ENCODE results near the gene ZNF577.
"Not testable (repeated sequence)": the region's sequence is repeated elsewhere in the genome, so short reads cannot be mapped to it uniquely, and the experiment has no call there.

Gene ZNF577

DNA sequence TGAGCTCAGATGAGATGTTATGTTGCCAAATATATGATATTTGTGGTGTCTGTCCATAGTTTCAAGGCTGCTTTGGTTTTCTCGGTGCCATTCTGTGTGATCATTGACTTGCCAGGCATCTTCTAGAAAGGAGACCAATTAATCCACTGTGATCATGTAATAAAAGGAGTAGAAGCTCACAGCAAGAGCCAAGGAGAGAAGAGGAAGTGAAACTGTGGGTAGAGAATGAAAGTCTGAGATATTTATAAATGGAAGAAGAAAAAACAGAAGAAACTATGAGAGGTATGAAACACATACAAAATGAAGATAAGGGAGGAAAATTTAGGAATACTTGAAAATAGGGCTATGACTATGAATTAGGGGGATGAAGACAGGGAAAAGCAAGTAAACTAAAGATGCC is 28.4 kb upstream of the ZNF577 start:
- no peak overlapping the region for H2BK15ac ChIP-seq (ENCODE audit: low read length)
- no peaks in the 10 kb centered on the region for H3K4me1 ChIP-seq (ENCODE audit: control insufficient read depth in 2 of 2, insufficient read depth in 1 of 2, low read depth in 1 of 2, low read length in 2 of 2)
- H3K9me3 ChIP-seq (replicated peaks in 1 of 2; ENCODE audit: control insufficient read depth in 2 of 2, insufficient read depth in 1 of 2, low read depth in 1 of 2, low read length in 2 of 2): peaks cover 24 to 56% of the 10 kb centered on the region in 2 donors
- no peak overlapping the region for H3K27ac ChIP-seq (replicated peaks; ENCODE audit: low read length)
- H3K4me2 ChIP-seq (ENCODE audit: insufficient read depth, low read length, poor library complexity, severe bottlenecking): no peak overlapping the region
- no peaks in the 10 kb centered on the region for H3K27me3 ChIP-seq (ENCODE audit: control insufficient read depth in 3 of 3, insufficient read depth in 3 of 3, low read depth in 1 of 3, low read length in 3 of 3)
- no peak overlapping the region for H3K4ac ChIP-seq (ENCODE audit: low read length)
- no peak overlapping the region for H2AFZ ChIP-seq (ENCODE audit: low read length)
- H2BK12ac ChIP-seq (ENCODE audit: low read length): no peak overlapping the region
- H2BK5ac ChIP-seq (ENCODE audit: low read length): no peak overlapping the region
- H3K18ac ChIP-seq (ENCODE audit: low read length): no peak overlapping the region
- no peak overlapping the region for H2AK5ac ChIP-seq (ENCODE audit: low read depth, low read length)
- DNase-seq (ENCODE audit: low spot score): no peak
- H4K8ac ChIP-seq (ENCODE audit: low read depth, low read length): no peak overlapping the region
- no peak overlapping the region for H3K9ac ChIP-seq (ENCODE audit: low read depth, low read length, poor library complexity)
- H3K79me1 ChIP-seq (ENCODE audit: low read depth, low read length): no peaks in the 10 kb centered on the region
- H2BK120ac ChIP-seq (ENCODE audit: low read depth, low read length): no peak overlapping the region
- no peak overlapping the region for H3K23ac ChIP-seq (ENCODE audit: low read depth, low read length, poor library complexity)
- WGBS, 2 donors (ENCODE audit: extremely low coverage in 2 of 2, insufficient read length in 2 of 2, insufficient replicate concordance in 1 of 2): no CpG with 5 or more reads among the region's 1 CpG
- H3K36me3 ChIP-seq (replicated peaks in 1 of 2; ENCODE audit: control insufficient read depth in 2 of 2, insufficient read depth in 2 of 2, low read length in 2 of 2): no peaks in the 10 kb centered on the region
- no peak overlapping the region for H4K91ac ChIP-seq (ENCODE audit: low read depth, low read length, poor library complexity)
- H3K4me3 ChIP-seq (ENCODE audit: low read length in 2 of 2): no peak overlapping the region
- no peak overlapping the region for H3K14ac ChIP-seq (ENCODE audit: low read length)

DNA sequence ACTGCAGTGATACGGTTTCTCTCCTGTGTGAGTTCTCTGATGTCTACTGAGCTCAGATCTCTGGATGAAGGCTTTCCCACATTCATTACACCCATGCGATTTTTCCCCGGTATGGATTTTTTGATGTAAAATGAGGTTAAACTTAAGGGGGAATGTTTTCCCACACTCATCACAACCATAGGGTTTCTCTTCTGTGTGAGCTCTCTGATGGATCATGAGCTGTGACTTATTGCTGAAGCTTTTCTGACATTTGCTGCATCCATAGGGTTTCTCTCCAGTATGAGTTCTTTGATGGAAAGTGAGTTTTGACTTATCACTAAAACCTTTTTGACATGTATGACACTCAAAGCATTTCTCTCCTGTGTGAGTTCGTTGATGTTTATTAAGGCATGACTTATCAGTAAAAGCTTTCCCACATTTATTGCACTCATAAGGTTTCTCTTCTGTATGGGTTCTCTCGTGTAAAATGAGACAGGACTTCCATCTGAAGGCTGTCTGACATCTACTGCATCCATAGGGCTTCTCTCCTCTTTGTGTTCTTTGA is 27.6 kb upstream of the ZNF577 start:
- Histone ChIP-seq H3K9me3 (replicated peaks in 1 of 2; ENCODE audit: control insufficient read depth in 2 of 2, insufficient read depth in 1 of 2, low read depth in 1 of 2, low read length in 2 of 2) (peaks cover 21 to 50% of the 10 kb centered on the region in 2 donors), H2BK12ac (ENCODE audit: low read length) (no peak overlapping the region), H3K23ac (ENCODE audit: low read depth, low read length, poor library complexity) (no peak overlapping the region), H3K4me3 (ENCODE audit: low read length in 2 of 2) (no peak overlapping the region), H2AK5ac (ENCODE audit: low read depth, low read length) (no peak overlapping the region), H3K79me1 (ENCODE audit: low read depth, low read length) (no peaks in the 10 kb centered on the region), H2BK120ac (ENCODE audit: low read depth, low read length) (no peak overlapping the region), H2BK15ac (ENCODE audit: low read length) (no peak overlapping the region), H3K36me3 (replicated peaks in 1 of 2; ENCODE audit: control insufficient read depth in 2 of 2, insufficient read depth in 2 of 2, low read length in 2 of 2) (no peaks in the 10 kb centered on the region), H3K9ac (ENCODE audit: low read depth, low read length, poor library complexity) (no peak overlapping the region), H3K27me3 (ENCODE audit: control insufficient read depth in 3 of 3, insufficient read depth in 3 of 3, low read depth in 1 of 3, low read length in 3 of 3) (no peaks in the 10 kb centered on the region), H3K14ac (ENCODE audit: low read length) (no peak overlapping the region), H3K4me1 (ENCODE audit: control insufficient read depth in 2 of 2, insufficient read depth in 1 of 2, low read depth in 1 of 2, low read length in 2 of 2) (no peaks in the 10 kb centered on the region), H4K91ac (ENCODE audit: low read depth, low read length, poor library complexity) (no peak overlapping the region), H4K8ac (ENCODE audit: low read depth, low read length) (no peak overlapping the region), H3K27ac (replicated peaks; ENCODE audit: low read length) (no peak overlapping the region), H3K18ac (ENCODE audit: low read length) (no peak overlapping the region), H2AFZ (ENCODE audit: low read length) (no peak overlapping the region), H3K4me2 (ENCODE audit: insufficient read depth, low read length, poor library complexity, severe bottlenecking) (no peak overlapping the region), H2BK5ac (ENCODE audit: low read length) (no peak overlapping the region), H3K4ac (ENCODE audit: low read length) (no peak overlapping the region)
- DNase-seq (ENCODE audit: low spot score): no peak
- no CpG with 5 or more reads among the region's 5 CpGs for WGBS, 2 donors (ENCODE audit: extremely low coverage in 2 of 2, insufficient read length in 2 of 2, insufficient replicate concordance in 1 of 2)

DNA sequence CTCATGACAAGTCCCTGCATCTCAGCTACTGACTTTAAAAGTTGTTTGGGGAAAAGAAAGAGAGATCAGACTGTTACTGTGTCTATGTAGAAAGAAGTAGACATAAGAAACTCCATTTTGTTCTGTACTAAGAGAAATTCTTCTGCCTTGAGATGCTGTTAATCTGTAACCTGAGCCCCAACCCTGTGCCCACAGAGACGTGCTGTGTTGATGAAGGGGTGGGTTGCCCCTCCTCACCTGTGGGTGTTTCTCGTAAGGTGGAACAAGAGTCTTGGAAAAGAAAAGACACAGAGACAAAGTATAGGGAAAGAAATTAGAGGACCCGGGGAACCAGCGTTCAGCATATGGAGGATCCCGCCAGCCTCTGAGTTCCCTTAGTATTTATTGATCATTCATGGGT is 20.2 kb upstream of the ZNF577 start:
- not testable (repeated sequence) for H2BK12ac ChIP-seq (ENCODE audit: low read length); H2AK5ac ChIP-seq (ENCODE audit: low read depth, low read length); H3K36me3 ChIP-seq (replicated peaks in 1 of 2; ENCODE audit: control insufficient read depth in 2 of 2, insufficient read depth in 2 of 2, low read length in 2 of 2); H3K79me1 ChIP-seq (ENCODE audit: low read depth, low read length); H3K14ac ChIP-seq (ENCODE audit: low read length); H3K27me3 ChIP-seq (ENCODE audit: control insufficient read depth in 3 of 3, insufficient read depth in 3 of 3, low read depth in 1 of 3, low read length in 3 of 3); H4K91ac ChIP-seq (ENCODE audit: low read depth, low read length, poor library complexity); H2BK15ac ChIP-seq (ENCODE audit: low read length); H2AFZ ChIP-seq (ENCODE audit: low read length); H3K4me1 ChIP-seq (ENCODE audit: control insufficient read depth in 2 of 2, insufficient read depth in 1 of 2, low read depth in 1 of 2, low read length in 2 of 2); H3K4me2 ChIP-seq (ENCODE audit: insufficient read depth, low read length, poor library complexity, severe bottlenecking); H3K4ac ChIP-seq (ENCODE audit: low read length); DNase-seq (ENCODE audit: low spot score); H2BK120ac ChIP-seq (ENCODE audit: low read depth, low read length); H3K27ac ChIP-seq (replicated peaks; ENCODE audit: low read length); H2BK5ac ChIP-seq (ENCODE audit: low read length); H4K8ac ChIP-seq (ENCODE audit: low read depth, low read length); H3K4me3 ChIP-seq (ENCODE audit: low read length in 2 of 2); H3K18ac ChIP-seq (ENCODE audit: low read length); H3K23ac ChIP-seq (ENCODE audit: low read depth, low read length, poor library complexity); H3K9ac ChIP-seq (ENCODE audit: low read depth, low read length, poor library complexity)
- WGBS, 2 donors (ENCODE audit: extremely low coverage in 2 of 2, insufficient read length in 2 of 2, insufficient replicate concordance in 1 of 2): no CpG with 5 or more reads among the region's 5 CpGs
- H3K9me3 ChIP-seq (replicated peaks in 1 of 2; ENCODE audit: control insufficient read depth in 2 of 2, insufficient read depth in 1 of 2, low read depth in 1 of 2, low read length in 2 of 2): peaks cover 10 to 30% of the 10 kb centered on the region in 2 donors

DNA sequence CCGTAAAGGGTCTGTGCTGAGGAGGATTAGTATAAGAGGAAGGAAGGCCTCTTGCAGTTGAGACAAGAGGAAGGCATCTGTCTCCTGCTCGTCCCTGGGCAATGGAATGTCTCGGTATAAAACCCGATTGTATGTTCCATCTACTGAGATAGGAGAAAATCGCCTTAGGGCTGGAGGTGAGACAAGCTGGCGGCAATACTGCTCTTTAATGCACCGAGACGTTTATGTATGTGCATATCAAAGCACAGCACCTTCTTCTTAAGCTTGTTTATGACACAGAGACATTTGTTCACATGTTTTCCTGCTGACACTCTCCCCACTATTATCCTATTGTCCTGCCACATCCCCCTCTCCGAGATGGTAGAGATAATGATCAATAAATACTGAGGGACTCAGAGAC is 18.4 kb upstream of the ZNF577 start:
- not testable (repeated sequence) for H3K4ac ChIP-seq (ENCODE audit: low read length); H3K23ac ChIP-seq (ENCODE audit: low read depth, low read length, poor library complexity); H3K4me1 ChIP-seq (ENCODE audit: control insufficient read depth in 2 of 2, insufficient read depth in 1 of 2, low read depth in 1 of 2, low read length in 2 of 2); H3K27ac ChIP-seq (replicated peaks; ENCODE audit: low read length); H2AK5ac ChIP-seq (ENCODE audit: low read depth, low read length); H2BK5ac ChIP-seq (ENCODE audit: low read length); H4K8ac ChIP-seq (ENCODE audit: low read depth, low read length); H3K4me2 ChIP-seq (ENCODE audit: insufficient read depth, low read length, poor library complexity, severe bottlenecking); H3K14ac ChIP-seq (ENCODE audit: low read length); H4K91ac ChIP-seq (ENCODE audit: low read depth, low read length, poor library complexity); H3K27me3 ChIP-seq (ENCODE audit: control insufficient read depth in 3 of 3, insufficient read depth in 3 of 3, low read depth in 1 of 3, low read length in 3 of 3); H3K4me3 ChIP-seq (ENCODE audit: low read length in 2 of 2); H3K18ac ChIP-seq (ENCODE audit: low read length); H2BK12ac ChIP-seq (ENCODE audit: low read length); DNase-seq (ENCODE audit: low spot score); H3K9ac ChIP-seq (ENCODE audit: low read depth, low read length, poor library complexity); H3K79me1 ChIP-seq (ENCODE audit: low read depth, low read length); H2BK15ac ChIP-seq (ENCODE audit: low read length); H2BK120ac ChIP-seq (ENCODE audit: low read depth, low read length)
- H3K36me3 ChIP-seq (replicated peaks in 1 of 2; ENCODE audit: control insufficient read depth in 2 of 2, insufficient read depth in 2 of 2, low read length in 2 of 2): peaks cover 8 to 23% of the 10 kb centered on the region in 2 donors
- H2AFZ ChIP-seq (ENCODE audit: low read length): peak overlapping the region; percentile 35
- peaks cover 20 to 48% of the 10 kb centered on the region in 2 donors for H3K9me3 ChIP-seq (replicated peaks in 1 of 2; ENCODE audit: control insufficient read depth in 2 of 2, insufficient read depth in 1 of 2, low read depth in 1 of 2, low read length in 2 of 2)
- WGBS, 2 donors (ENCODE audit: extremely low coverage in 2 of 2, insufficient read length in 2 of 2, insufficient replicate concordance in 1 of 2): no CpG with 5 or more reads among the region's 9 CpGs
